Measurements from ENCODE around the gene ENTHD1.

ENTHD1 gene

GRCh38 chr22:39893526-39893925 lies at the start of gene ENTHD1:
Gene ENTHD1, minus strand, starts transcription at chr22:39893760. Its CDS starts 6,012 bp downstream, at chr22:39887748.
- DNase-seq = no peak

- DNase-seq = peak; percentile 28
Observed at GRCh38 chr22:39943337-39943736, 49.8 kb upstream of the ENTHD1 start.

- DNase-seq = no peak
Observed at GRCh38 chr22:39942439-39943230, 49.1 kb upstream of the ENTHD1 start.

GRCh38 chr22:39941601-39942000 lies 48.0 kb upstream of the ENTHD1 start:
- DNase-seq = peak; percentile 80

- no peak for DNase-seq
Observed at GRCh38 chr22:39940757-39941305, 47.3 kb upstream of the ENTHD1 start.

- DNase-seq = no peak
Observed at GRCh38 chr22:39939830-39940229, 46.3 kb upstream of the ENTHD1 start.

GRCh38 chr22:39938509-39939111 lies 45.0 kb upstream of the ENTHD1 start:
- DNase-seq = no peak

GRCh38 chr22:39937906-39938305 lies 44.3 kb upstream of the ENTHD1 start:
- no peak for DNase-seq

- DNase-seq = no peak
Observed at GRCh38 chr22:39936523-39937145, 43.1 kb upstream of the ENTHD1 start.

GRCh38 chr22:39935612-39936011 lies 42.1 kb upstream of the ENTHD1 start:
- DNase-seq = no peak

GRCh38 chr22:39935116-39935515 lies 41.6 kb upstream of the ENTHD1 start:
- DNase-seq = no peak

GRCh38 chr22:39933741-39934140 lies 40.2 kb upstream of the ENTHD1 start:
- DNase-seq = no peak

GRCh38 chr22:39932918-39933649 lies 39.5 kb upstream of the ENTHD1 start:
- no peak for DNase-seq

GRCh38 chr22:39932166-39932565 lies 38.6 kb upstream of the ENTHD1 start:
- DNase-seq = no peak

- no peak for DNase-seq
Observed at GRCh38 chr22:39931251-39931650, 37.7 kb upstream of the ENTHD1 start.

GRCh38 chr22:39928536-39929520 lies 35.3 kb upstream of the ENTHD1 start:
- no peak for DNase-seq

- no peak for DNase-seq
Observed at GRCh38 chr22:39927544-39927943, 34.0 kb upstream of the ENTHD1 start.

- no peak for DNase-seq
Observed at GRCh38 chr22:39926753-39927152, 33.2 kb upstream of the ENTHD1 start.

GRCh38 chr22:39925909-39926679 lies 32.5 kb upstream of the ENTHD1 start:
- DNase-seq = no peak

- DNase-seq = no peak
Observed at GRCh38 chr22:39925273-39925672, 31.7 kb upstream of the ENTHD1 start.

GRCh38 chr22:39924286-39924685 lies 30.7 kb upstream of the ENTHD1 start:
- no peak for DNase-seq
